Mammary epithelial cell (primary cell): ENCODE measurements around the gene TNFSF8.

Experiments
- EZH2 ChIP-seq: IDR thresholded peaks from 2 replicates; pipeline ENCODE4 v1.6.1; 2012; ENCODE audit warnings: low read length, inconsistent platforms, borderline replicate concordance
- TF ChIP-seq, protein P1 (sequence below), 2 donors: IDR thresholded peaks in 1 of 2; conservative IDR thresholded peaks in 1 of 2; 2 replicates each; pipeline ENCODE4 v1.5.1; 2011 to 2012; ENCODE audit warnings: inconsistent platforms in 2 of 2, low read length in 2 of 2, mild to moderate bottlenecking in 2 of 2, control low read depth in 1 of 2, low read depth in 1 of 2; ENCODE audit not compliant: insufficient read depth in 1 of 2; ENCODE audit errors: extremely low read depth in 1 of 2

GRCh38 chr9:114889802-114890224, 40.6 kb downstream of the TNFSF8 start:
- TF ChIP-seq, protein P1, sequence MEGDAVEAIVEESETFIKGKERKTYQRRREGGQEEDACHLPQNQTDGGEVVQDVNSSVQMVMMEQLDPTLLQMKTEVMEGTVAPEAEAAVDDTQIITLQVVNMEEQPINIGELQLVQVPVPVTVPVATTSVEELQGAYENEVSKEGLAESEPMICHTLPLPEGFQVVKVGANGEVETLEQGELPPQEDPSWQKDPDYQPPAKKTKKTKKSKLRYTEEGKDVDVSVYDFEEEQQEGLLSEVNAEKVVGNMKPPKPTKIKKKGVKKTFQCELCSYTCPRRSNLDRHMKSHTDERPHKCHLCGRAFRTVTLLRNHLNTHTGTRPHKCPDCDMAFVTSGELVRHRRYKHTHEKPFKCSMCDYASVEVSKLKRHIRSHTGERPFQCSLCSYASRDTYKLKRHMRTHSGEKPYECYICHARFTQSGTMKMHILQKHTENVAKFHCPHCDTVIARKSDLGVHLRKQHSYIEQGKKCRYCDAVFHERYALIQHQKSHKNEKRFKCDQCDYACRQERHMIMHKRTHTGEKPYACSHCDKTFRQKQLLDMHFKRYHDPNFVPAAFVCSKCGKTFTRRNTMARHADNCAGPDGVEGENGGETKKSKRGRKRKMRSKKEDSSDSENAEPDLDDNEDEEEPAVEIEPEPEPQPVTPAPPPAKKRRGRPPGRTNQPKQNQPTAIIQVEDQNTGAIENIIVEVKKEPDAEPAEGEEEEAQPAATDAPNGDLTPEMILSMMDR (conservative IDR thresholded peaks at IDR 0.05 in 1 of 2, IDR thresholded peaks at IDR 0.05 in 1 of 2; ENCODE audit: extremely low read depth in 1 of 2, insufficient read depth in 1 of 2, low read depth in 1 of 2, low read length in 2 of 2) = no peak
- no peak for TF ChIP-seq EZH2
